HG02884 (cell line): ENCODE measurements around the gene SKA1.

Source experiments
- ATAC-seq: cut with Tn5 transposase; IDR thresholded peaks from one replicate; pipeline ENCODE4 v1.9.1; 2021; ENCODE audit warnings: mild to moderate bottlenecking, moderate library complexity; ENCODE audit not compliant: unreplicated experiment

The SKA1 gene, protein sequence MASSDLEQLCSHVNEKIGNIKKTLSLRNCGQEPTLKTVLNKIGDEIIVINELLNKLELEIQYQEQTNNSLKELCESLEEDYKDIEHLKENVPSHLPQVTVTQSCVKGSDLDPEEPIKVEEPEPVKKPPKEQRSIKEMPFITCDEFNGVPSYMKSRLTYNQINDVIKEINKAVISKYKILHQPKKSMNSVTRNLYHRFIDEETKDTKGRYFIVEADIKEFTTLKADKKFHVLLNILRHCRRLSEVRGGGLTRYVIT

DNA sequence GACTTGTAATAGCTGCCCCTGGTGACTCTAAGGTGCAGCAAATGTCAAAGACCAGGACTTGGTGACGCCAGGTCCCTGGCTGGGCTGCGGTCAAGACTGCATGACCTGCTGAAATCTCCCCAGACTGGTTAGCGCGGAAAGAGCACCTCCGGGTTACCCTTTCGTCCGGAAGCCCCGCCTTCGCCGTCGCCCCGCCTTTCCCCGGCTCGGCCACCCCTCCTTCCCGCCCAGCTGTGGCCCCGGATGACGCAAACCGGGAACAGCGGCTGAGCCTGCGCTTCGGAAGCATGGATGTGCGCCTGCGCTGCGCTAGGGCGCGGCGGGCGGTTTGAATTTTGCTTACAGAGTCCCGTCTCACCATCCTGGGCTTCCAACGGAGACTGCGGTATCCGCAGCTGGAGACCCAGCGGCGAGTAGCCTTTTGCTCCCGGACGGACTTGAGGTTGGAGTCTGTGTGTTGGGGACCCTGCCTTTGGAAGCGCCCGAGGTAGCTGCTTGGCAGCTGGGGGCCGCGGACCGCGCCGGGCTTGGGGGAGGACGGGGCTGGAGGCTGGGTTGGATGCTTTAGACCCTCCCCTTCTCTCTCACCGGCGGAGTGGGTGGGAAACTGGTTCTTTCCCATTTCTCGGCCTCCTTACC, at the start of gene SKA1:
TSS of gene SKA1 (plus strand) at position 294 of the 639 bp plus-strand sequence. CDS start 785 bp downstream, outside the sequence.
- peak; percentile 94 for ATAC-seq

DNA sequence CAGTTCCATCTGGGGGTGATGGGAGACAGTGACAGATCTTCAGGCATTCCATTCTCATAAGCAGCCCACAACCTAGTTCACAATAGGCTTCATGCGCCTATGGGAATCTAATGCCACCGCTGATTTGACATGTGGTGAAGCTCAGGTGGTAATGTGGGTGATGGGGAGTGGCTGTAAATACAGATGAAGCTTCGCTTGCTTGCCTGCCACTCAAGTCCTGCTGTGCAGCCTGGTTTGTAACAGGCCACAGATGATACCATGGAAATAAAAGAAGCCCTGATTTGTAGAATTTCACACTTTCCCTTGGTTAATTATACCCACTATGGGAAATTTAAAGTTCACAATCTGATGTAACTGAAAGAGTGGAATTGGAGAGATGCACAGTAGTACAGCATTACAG, 46.9 kb upstream of the SKA1 start:
- ATAC-seq: no peak

DNA sequence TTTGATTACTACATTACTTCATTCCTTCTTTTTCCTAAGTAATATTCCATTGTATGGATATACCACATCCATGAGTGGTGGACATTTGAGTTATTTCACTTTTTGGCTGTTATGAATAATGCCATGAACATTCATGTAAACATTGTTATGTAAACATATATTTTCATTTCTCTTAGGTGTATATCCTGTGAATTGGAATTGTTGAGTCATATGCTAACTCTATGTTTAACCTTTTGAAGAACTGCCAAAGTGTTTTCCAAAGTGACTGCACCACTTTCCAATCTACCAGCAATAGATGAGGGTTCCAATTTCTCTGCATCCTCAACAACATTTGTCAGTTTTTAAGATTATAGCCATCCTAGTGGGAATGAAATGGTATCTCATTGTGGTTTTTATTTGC, 44.7 kb upstream of the SKA1 start:
- ATAC-seq: no peak

GRCh38 chr18:50331691-50332090, 43.2 kb upstream of the SKA1 start:
- ATAC-seq: no peak

DNA sequence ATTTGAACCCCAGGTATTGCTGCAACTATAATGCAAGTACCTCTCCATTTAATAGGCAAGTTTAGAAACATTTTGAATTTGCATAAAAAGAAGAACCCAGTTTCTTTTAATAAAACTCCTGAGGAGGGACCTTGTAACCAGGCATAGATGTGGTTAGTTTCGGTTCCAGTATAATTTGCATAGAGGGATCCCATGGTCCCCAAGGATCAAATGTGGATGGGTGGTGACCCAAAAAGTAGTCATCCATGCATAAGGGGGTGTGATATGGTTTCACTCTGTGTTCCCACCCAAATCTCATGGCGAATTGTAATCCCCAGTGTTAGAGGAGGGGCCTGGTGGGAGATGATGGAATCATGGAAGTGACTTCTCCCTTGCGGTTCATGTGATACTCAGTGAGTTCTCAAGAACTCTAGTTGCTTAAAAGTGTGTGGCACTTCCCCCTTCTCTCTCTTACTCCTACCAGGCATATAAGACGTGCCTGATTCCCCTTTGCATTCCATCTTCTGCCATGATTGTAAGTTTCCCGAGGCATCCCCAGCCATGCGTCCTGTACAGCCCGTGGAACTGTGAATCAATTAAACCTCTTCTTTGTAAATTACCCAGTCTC, 40.2 kb upstream of the SKA1 start:
- ATAC-seq: peak; percentile 70

GRCh38 chr18:50338122-50338521, 36.7 kb upstream of the SKA1 start:
- ATAC-seq: no peak

DNA sequence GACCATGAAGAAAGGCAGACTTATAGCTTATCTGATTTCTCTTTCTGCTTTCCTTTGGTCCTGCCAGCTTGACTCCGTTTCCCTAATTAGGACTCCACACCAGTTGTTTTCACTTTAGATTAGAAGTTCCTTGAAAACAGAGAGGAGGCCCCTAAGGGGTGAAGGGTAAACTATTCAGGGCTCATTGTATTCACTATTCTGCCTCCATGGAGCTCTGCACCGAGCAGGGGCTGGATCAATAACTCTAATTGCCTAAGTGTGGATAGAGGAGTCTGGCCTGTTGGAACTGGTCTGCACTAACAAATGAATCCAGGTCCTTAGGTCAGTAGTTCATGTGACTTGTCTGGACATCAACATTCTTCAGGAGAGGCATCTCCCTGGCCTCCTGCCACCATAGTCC, 36.1 kb upstream of the SKA1 start:
- no peak for ATAC-seq

DNA sequence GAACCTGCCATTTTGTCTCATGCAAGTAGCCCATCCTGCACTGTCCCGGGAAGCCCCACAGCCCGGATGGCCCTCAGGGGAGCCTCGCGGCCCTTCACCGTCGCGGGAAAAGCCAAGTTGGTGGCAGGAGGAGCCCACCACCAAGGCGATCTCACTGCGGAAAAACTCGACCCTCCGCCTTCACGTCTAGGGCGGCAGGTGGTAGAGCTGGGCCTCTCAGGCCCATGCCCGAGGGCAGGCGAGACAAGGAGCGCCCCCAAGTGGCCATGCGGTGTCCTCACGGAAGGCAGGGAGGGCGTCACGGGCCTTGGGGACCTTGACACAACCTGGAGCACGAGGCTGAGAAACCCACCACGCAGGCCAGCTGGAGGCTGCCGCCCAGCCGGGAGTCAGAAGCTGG, 34.8 kb upstream of the SKA1 start:
- ATAC-seq: no peak

DNA sequence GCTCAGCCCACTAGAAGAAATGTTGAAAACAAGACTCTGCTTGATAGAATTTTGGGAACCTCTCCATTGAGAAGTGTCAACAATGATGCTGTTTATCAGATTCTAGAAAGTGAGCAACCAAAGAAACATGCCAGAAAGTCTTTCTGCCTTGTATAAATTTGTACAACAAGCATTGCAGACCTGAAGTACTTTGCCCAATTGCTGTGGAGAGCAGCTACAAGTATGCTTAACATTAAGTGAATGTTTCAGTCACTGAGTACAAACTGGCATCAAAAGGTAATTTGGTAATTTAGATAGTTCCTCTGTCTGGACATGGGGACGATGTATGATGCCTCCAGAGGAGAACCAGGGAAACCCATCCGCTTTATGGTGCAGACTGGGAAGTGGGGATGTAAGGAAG, 33.4 kb upstream of the SKA1 start:
- ATAC-seq: no peak

DNA sequence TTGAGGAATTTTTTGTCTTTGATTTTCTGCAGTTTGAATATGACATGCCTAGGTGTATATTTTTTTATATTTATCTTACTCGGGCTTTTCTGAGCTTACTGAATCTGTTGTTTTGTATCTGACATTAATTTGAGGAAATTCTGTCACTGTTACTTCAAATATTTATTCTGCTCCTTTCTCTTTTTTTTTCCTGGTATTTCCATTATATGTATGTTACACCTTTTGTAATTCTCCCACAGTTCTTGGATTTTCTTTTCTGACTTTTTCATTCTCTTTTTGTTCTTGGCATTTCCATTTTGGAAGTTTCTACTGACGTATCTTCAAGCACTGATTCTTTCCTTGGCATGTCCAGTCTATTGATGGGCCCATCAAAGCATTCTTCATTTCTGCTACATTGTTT, 24.1 kb upstream of the SKA1 start:
- no peak for ATAC-seq

GRCh38 chr18:50356036-50356945, 18.6 kb upstream of the SKA1 start:
- ATAC-seq: peak; percentile 71

GRCh38 chr18:50358844-50359243, 16.0 kb upstream of the SKA1 start:
- ATAC-seq: no peak

GRCh38 chr18:50359806-50360205, 15.0 kb upstream of the SKA1 start:
- ATAC-seq: no peak

GRCh38 chr18:50360611-50361010, 14.2 kb upstream of the SKA1 start:
- ATAC-seq: no peak

GRCh38 chr18:50369672-50370071, 5.2 kb upstream of the SKA1 start:
- ATAC-seq: no peak

GRCh38 chr18:50372743-50373142, 2.1 kb upstream of the SKA1 start:
- ATAC-seq: no peak

DNA sequence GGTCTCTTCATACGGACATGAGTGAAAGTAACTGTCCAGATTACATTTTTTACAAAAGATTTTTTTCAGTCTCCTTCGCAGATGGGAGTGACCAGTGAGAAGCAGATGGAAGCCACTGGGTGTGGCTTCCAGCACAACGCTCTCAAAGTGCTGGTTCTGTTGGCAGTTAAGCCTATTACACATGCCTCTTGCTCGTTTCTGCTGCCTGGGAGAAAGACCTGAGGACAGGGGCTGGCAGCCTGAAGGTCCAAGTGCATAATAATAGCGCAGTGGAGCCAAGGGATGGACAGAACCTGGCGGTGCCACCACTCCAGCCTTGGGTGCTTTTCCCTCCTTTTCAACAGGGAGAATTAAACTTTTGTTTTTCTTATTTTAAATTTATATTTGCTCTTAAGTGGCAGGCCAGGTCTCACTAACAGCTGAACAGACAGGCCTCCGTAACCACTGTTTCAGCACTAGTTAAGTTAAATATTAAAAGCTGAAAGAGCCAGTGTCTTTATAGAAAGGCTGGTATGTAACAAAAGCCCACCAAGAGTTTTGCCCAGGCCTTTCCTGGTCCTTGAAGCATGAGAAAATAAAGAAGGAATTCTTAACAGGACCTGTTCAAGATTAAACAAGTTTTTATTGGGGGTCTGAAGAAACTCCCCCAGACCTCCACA, 1.2 kb upstream of the SKA1 start:
- ATAC-seq: no peak

DNA sequence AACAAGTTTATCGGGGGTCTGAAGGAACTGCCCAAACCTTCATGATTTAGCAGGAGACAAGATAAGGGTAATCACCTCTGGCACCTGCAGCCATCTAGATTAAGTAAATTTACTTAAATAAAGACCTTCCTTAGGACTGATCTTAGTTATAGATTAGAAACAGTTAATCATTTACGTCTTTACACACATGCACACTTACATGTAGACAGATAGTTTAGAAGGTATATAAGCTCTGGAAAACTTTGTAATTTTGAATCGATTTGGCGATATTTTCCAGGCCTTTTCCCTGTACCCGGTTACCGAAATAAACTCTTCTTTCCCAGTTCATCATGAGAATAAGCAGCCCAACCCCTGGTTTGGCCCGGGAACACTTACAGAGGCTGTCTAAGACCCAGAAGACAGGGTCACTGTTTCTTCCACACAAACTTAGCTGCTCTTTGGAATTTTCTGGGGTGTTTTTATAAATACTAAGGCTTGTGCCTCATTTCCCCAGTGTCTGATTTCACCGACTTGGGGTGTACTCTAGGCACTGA, 560 bp upstream of the SKA1 start:
- no peak for ATAC-seq

DNA sequence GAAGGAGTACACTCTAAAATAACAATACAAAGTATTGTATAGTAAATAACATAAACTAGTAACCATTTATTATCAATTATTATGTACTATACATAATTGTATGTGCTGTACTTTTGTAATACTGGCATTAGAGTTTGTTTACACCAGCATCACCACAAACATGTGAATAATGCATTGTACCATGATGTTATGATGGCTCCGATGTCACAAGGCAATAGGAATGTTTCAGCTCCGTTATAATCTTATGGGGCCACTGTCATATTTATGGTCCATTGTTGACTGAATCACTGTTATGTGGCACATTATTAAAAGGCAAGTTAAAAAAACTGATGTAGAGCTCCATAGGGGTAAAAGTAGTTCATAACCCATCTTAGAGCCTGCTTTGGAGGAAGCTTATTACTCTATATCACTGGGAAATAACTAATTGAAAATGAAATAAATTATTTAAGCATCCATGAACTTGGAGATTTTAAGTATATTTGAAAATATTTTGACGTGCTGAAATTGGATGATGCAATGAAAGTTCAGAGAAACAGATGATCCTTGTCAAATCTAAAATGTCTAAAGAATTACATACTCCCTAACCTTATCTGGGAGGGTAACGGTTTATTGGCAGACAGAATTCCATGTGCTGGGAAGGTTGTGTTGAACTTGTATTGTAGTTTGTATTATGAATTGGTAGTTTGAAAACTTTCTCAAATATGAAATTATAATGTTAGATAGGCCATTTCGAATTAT, 2.4 kb downstream of the SKA1 start:
- no peak for ATAC-seq

GRCh38 chr18:50388988-50389387, 14.1 kb downstream of the SKA1 start:
- ATAC-seq: no peak
